Mesenteric fat pad (tissue), 1 donor: ENCODE results near the gene NT5DC4. TPM values are rescaled to one million over a fixed set of nuclear protein-coding genes. Genes with fewer than 3 reads are reported as not detected.

Source experiments
- DNase-seq: peaks from one replicate; pipeline ENCODE4 v3.0.0-alpha.2; 2020; ENCODE audit warnings: low spot score
- total RNA-seq: library from RNA; stranded (reverse); fragmentation: NEBNext Ultra II Directional; extraction: Animal tissue kit (Norgen Biotek cat#: 25700); gene quantifications from one replicate; pipeline ENCODE4 v1.2.1, GENCODE V29; 2021
- donor health status: DM: yes; HTN: yes; CAD: no.

NT5DC4 gene
- total RNA-seq, 1 donor from 2014 or later, result not detected

GRCh38 chr2:112782234-112782799 is 61.5 kb downstream of the NT5DC4 start:
- DNase-seq, result no peak

GRCh38 chr2:112783187-112783714 is 62.4 kb downstream of the NT5DC4 start:
- DNase-seq, result no peak

GRCh38 chr2:112784199-112785189 is 63.7 kb downstream of the NT5DC4 start, which contains the start of gene IL1A:
Gene IL1A (minus strand): TSS chr2:112784493. CDS start chr2:112783770, 723 bp downstream.
- DNase-seq, result no peak

GRCh38 chr2:112787294-112787693 is 66.5 kb downstream of the NT5DC4 start:
- DNase-seq, result no peak

GRCh38 chr2:112787729-112788393 is 67.0 kb downstream of the NT5DC4 start:
- no peak for DNase-seq

- no peak for DNase-seq
These were observed 67.8 kb downstream of the NT5DC4 start for GRCh38 chr2:112788653-112789052.

Other genes with a start within 250 kb of the NT5DC4 start
- 40.0 TPM for gene TTL, start 238.9 kb upstream of the NT5DC4 start, total RNA-seq
- gene POLR1B, start 178.6 kb upstream of the NT5DC4 start, total RNA-seq, result 20.3 TPM
- gene CHCHD5, start 136.4 kb upstream of the NT5DC4 start, total RNA-seq, result 21.0 TPM
- gene SLC20A1, start 75.1 kb upstream of the NT5DC4 start, total RNA-seq, result 46.5 TPM
- not detected for gene CKAP2L, start 43.6 kb downstream of the NT5DC4 start, total RNA-seq
- not detected for gene IL1A, start 63.5 kb downstream of the NT5DC4 start, total RNA-seq
- gene IL1B, start 115.8 kb downstream of the NT5DC4 start, total RNA-seq, result 8.2 TPM
- gene IL37, start 190.1 kb downstream of the NT5DC4 start, total RNA-seq, result not detected